GM20000 (cell line): ENCODE results near the gene OSBPL2.

Experiments used
- DNase-seq: peaks from one replicate; pipeline ENCODE4 v3.0.0; 2012; ENCODE audit warnings: low spot score
- TF ChIP-seq, protein P1 (sequence below): IDR thresholded peaks from 2 replicates; pipeline ENCODE4 v1.5.1; 2012; ENCODE audit warnings: mild to moderate bottlenecking, control low read depth; ENCODE audit errors: extremely low read depth, missing control alignments

Gene OSBPL2

DNA sequence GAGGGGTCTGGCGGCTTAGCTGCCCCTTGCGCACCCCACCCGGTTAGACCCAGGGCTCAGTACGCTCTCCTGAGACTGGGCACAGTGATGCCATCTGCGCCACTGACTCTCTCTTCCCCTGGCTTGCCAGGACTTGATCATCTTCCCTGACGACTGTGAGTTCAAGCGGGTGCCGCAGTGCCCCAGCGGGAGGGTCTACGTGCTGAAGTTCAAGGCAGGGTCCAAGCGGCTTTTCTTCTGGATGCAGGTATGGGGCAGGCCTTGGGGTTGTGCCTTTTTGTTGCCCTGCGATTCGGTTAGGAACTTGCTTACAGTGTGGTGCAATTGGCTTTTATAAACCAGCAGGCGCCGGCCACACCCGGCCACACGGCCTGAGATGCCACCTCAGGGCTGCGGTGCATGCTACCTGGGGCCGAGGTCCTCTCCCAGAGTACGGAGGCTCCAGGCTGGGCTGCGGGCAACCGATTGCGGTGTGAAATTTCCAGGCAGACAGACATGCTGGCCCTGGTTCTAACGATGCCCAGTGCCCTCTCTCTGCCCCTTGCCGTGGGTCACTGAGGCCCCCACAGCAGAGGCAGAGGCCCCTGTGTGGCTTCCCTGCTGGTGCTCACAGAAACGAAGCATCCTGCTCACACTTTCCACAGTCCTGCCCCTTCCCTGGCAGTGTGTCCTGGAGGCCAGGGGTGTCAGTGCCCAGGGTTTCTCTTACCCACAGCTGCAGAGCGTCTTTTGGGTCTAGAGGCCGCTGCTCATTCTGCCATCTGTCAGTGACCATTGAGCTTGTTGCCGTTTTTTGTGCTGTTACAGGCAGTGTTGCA is 66.2 kb downstream of the OSBPL2 start:
- TF ChIP-seq, protein P1, sequence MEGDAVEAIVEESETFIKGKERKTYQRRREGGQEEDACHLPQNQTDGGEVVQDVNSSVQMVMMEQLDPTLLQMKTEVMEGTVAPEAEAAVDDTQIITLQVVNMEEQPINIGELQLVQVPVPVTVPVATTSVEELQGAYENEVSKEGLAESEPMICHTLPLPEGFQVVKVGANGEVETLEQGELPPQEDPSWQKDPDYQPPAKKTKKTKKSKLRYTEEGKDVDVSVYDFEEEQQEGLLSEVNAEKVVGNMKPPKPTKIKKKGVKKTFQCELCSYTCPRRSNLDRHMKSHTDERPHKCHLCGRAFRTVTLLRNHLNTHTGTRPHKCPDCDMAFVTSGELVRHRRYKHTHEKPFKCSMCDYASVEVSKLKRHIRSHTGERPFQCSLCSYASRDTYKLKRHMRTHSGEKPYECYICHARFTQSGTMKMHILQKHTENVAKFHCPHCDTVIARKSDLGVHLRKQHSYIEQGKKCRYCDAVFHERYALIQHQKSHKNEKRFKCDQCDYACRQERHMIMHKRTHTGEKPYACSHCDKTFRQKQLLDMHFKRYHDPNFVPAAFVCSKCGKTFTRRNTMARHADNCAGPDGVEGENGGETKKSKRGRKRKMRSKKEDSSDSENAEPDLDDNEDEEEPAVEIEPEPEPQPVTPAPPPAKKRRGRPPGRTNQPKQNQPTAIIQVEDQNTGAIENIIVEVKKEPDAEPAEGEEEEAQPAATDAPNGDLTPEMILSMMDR, result no peak
- DNase-seq, result no peak

DNA sequence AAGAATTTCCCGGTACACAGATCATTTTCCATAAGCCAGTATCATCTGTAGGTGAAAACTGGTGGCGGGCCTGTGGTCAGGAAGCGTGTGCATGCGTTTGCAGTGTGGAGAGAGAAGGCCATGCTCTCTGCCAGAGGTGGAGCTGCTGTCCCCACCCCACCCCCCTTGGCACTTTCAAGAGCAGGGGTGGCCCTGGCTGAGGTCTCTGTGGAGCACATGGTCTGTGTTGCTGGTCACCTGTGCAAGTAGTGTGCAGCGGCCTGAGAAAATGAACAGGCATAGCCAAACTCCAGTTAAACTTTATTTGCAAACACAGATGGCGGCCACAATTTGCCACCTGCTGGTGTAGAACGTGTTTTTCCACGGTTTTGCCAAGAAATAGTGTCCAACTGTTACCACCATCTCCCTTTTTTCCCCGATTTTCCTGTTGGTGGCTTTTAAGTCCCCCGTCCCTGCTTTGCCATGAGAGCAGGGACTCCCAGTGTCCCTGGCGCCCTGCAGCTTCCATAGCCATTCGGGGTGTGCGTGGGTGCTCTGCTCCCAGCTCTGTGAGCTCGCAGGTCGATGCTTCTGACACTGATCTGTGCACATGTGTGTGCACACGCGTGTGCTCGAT is 66.9 kb downstream of the OSBPL2 start:
- TF ChIP-seq, protein P1, result no peak
- DNase-seq, result no peak

DNA sequence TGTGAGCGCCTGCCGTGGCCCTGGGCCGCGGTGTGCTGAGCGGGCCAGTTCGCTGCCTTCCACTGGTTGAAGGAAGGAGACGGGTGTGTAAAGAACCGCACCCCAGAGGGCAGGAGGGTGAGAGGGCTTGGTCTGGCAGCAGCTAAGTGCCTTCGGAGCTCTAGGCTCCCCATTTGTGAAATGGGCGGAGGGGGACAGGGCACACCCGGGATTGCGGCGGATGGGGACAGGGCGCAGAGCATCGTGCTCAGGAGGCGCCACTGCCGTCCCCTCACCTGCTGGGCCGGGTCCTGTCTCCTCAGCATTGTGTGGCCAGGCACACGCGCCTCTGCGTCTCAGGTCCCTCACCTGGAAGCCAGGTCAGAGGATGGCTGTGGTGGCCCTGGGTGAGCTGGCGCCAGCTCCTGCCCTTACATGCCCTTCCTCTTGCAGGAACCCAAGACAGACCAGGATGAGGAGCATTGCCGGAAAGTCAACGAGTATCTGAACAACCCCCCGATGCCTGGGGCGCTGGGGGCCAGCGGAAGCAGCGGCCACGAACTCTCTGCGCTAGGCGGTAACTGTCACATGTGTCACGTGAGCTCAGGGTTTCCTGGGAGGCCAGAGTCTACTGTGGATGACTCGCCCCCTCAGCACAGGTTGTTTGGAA is 67.6 kb downstream of the OSBPL2 start:
- no peak for DNase-seq
- TF ChIP-seq, protein P1, result no peak

DNA sequence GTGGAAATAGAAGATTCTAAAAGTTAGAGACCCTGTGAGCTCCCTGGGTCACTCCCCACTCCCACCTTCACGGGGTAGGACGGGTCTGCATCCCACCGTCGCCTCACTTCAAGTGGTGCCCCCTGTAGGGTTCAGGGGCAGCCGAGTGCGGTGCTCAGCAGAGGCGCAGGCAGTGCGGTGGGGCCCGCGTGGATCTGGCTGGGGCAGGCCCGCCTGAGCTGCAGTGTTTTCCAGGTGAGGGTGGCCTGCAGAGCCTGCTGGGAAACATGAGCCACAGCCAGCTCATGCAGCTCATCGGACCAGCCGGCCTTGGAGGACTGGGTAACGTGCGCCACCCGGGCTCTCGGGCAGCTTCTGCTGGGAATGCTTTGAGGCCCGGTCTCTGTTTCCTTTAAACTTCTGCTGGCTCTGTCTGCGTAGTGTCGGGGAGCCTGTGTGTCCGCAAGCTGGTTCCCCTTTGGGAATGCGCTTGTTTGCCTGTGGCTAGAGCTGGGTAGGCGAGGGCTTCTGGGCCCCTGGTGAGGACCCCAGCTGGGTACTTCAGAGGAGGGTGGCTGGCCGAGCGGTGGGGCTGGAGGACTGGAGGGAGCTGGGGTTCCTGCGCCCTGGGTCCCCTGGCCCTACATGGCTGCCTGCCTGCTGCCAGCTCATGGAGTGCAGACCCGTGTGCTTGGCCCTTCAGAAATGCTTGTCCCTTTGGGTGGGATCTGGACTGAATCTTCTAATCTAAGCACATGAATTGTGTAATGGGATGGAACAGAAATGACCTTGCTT is 68.3 kb downstream of the OSBPL2 start:
- TF ChIP-seq, protein P1, result no peak
- no peak for DNase-seq

DNA sequence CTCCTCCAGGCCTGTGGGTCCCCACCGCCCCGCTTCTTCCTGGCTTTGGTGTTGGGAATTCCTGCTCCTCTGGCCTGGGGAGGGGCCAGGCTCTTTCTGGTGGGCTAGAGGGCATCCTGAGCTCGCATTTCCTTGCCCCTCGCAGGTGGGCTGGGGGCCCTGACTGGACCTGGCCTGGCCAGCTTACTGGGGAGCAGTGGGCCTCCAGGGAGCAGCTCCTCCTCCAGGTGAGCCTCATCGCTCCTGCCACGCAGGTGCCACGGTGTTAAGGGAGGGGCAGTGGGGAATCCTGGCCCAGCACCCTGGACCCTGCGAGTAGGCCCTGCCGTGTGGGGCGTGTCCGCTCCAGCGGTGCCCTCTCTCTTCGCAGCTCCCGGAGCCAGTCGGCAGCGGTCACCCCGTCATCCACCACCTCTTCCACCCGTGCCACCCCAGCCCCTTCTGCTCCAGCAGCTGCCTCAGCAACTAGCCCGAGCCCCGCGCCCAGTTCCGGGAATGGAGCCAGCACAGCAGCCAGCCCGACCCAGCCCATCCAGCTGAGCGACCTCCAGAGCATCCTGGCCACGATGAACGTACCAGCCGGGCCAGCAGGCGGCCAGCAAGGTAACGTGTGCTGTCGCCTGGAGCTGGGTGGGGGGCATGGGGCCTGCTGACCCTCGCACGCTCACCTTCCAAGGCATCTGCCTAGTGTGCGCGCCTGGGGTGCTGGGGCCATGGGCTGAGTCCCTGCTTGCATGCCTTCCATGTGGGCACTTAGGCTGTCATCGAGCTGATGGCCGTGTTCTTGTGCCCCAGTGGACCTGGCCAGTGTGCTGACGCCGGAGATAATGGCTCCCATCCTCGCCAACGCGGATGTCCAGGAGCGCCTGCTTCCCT is 69.1 kb downstream of the OSBPL2 start:
- no peak for DNase-seq
- TF ChIP-seq, protein P1, result no peak

DNA sequence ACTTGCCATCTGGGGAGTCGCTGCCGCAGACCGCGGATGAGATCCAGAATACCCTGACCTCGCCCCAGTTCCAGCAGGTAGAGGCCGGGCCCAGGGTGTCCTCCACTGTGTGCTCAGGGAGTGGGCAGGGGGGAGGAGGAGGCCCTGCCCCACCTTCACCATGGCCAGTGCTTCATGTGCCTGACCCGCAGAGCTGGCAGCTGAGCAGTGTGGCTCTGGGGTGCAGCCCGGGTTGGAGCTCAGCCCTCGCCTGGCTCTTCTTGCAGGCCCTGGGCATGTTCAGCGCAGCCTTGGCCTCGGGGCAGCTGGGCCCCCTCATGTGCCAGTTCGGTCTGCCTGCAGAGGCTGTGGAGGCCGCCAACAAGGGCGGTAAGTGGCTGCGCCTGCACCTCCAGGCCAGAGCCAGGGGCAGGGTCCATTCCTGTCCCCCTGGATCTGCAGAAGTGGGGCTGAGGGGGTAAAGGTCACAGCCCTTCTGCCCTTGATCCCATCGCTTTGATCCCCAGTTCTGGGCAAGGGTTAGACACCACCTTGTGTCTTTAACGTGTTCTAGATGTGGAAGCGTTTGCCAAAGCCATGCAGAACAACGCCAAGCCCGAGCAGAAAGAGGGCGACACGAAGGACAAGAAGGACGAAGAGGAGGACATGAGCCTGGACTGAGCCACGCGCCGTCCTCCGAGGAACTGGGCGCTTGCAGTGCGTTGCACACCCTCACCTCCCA is 69.9 kb downstream of the OSBPL2 start:
- TF ChIP-seq, protein P1, result no peak
- DNase-seq, result no peak
